K562 (cell line): ENCODE data around the gene IGF2R. TPM values are rescaled to one million over a fixed set of nuclear protein-coding genes. Genes with fewer than 3 reads are reported as not detected.

ENCODE experiments used
- CBX1 ChIP-seq: sonication (generic); IDR thresholded peaks from 2 replicates; pipeline ENCODE4 v1.6.1; 2016; ENCODE audit warnings: antibody characterized with exemption, low read depth, mild to moderate bottlenecking
- ERF ChIP-seq: fragments of 450-650 bp; formaldehyde crosslinking; IDR thresholded peaks from 2 replicates; pipeline ENCODE4 v1.4.0; 2020; ENCODE audit warnings: mild to moderate bottlenecking, mixed read lengths
- IRF9 ChIP-seq: fragments of 450-650 bp; IDR thresholded peaks from 2 replicates; pipeline ENCODE4 v1.6.1; 2016; ENCODE audit warnings: missing biosample characterization, missing genetic modification characterization
- KLF16 ChIP-seq: IDR thresholded peaks from 2 replicates; pipeline ENCODE4 v1.6.1; 2016; ENCODE audit warnings: antibody characterized with exemption
- MXD1 ChIP-seq: fragments of 250-450 bp; sonication (Bioruptor Pico); IDR thresholded peaks from 2 replicates; pipeline ENCODE4 v1.8.0; 2021; ENCODE audit warnings: borderline replicate concordance, mild to moderate bottlenecking, moderate library complexity; ENCODE audit not compliant: poor library complexity, severe bottlenecking
- RERE ChIP-seq: sonication (generic); formaldehyde crosslinking; IDR thresholded peaks from 2 replicates; pipeline ENCODE4 v1.8.0; 2023; ENCODE audit warnings: missing genetic modification reagents, mild to moderate bottlenecking, borderline replicate concordance
- ZNF395 ChIP-seq: fragments of 200-800 bp; sonication (Bioruptor generic); IDR thresholded peaks from 2 replicates; pipeline ENCODE4 v1.6.1; 2017; ENCODE audit warnings: missing genetic modification characterization, missing compliant biosample characterization
- ZNF445 ChIP-seq: fragments of 250-450 bp; sonication (Bioruptor Pico); IDR thresholded peaks from 2 replicates; pipeline ENCODE4 v1.4.0; 2020; ENCODE audit warnings: low read depth, mild to moderate bottlenecking, moderate library complexity
- polyA plus RNA-seq, 8 experiments: library from polyadenylated mRNA; depleted of rRNA in 4 of 8; stranded (reverse) in 5 of 8; unstranded in 3 of 8; fragments of >200 nt; fragmentation: Nextera tagmentation in 2 of 8; fragmentation: Illumina TruSeq in 1 of 8; extraction: Ambion mirVana in 2 of 8; extraction: Trizol in 1 of 8; gene quantifications; 2 replicates each; pipeline versions ENCODE4 v1.2.1 to v1.2.3, GENCODE V29; 2011 to 2014; ENCODE audit warnings: inconsistent platforms in 1 of 8, missing spikeins in 1 of 8
- total RNA-seq, 7 experiments: library from RNA; depleted of rRNA in 6 of 7; stranded (reverse); fragments of >200 nt in 6 of 7; fragmentation: Illumina TruSeq in 2 of 7; extraction: Trizol in 2 of 7; gene quantifications; 2 replicates each; pipeline versions ENCODE4 v1.2.1 to v1.2.3, GENCODE V29; 2011 to 2021; ENCODE audit warnings: low replicate concordance in 1 of 7

Gene IGF2R
- total and polyA plus RNA-seq, 9 of the 15 experiments (the other 6 are each of a cell fraction or from before 2014, with no cell fraction given) = 3.5 to 92.3 (median 34.5) TPM

- TF ChIP-seq ERF (CRISPR knock-in tag) = no peak
- no peak for TF ChIP-seq RERE (CRISPR knock-in tag)
- TF ChIP-seq IRF9 = no peak
- TF ChIP-seq ZNF445 (CRISPR knock-in tag) = no peak
- no peak for TF ChIP-seq CBX1
- no peak for TF ChIP-seq MXD1 (CRISPR knock-in tag)
- TF ChIP-seq ZNF395 (CRISPR knock-in tag) = no peak
- TF ChIP-seq KLF16 = no peak
Observed at GRCh38 chr6:159951772-159952171, 17.1 kb upstream of the IGF2R start (continued).
